ENCODE data around the gene SRBD1.
A peak's percentile ranks its signal among the peaks of the same experiment; 100 is the strongest.

Gene SRBD1, protein sequence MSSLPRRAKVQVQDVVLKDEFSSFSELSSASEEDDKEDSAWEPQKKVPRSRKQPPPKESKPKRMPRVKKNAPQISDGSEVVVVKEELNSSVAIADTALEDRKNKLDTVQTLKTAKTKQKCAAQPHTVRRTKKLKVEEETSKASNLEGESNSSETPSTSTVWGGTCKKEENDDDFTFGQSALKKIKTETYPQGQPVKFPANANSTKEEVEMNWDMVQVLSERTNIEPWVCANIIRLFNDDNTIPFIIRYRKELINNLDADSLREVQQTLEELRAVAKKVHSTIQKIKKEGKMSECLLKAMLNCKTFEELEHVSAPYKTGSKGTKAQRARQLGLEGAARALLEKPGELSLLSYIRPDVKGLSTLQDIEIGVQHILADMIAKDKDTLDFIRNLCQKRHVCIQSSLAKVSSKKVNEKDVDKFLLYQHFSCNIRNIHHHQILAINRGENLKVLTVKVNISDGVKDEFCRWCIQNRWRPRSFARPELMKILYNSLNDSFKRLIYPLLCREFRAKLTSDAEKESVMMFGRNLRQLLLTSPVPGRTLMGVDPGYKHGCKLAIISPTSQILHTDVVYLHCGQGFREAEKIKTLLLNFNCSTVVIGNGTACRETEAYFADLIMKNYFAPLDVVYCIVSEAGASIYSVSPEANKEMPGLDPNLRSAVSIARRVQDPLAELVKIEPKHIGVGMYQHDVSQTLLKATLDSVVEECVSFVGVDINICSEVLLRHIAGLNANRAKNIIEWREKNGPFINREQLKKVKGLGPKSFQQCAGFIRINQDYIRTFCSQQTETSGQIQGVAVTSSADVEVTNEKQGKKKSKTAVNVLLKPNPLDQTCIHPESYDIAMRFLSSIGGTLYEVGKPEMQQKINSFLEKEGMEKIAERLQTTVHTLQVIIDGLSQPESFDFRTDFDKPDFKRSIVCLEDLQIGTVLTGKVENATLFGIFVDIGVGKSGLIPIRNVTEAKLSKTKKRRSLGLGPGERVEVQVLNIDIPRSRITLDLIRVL

DNA sequence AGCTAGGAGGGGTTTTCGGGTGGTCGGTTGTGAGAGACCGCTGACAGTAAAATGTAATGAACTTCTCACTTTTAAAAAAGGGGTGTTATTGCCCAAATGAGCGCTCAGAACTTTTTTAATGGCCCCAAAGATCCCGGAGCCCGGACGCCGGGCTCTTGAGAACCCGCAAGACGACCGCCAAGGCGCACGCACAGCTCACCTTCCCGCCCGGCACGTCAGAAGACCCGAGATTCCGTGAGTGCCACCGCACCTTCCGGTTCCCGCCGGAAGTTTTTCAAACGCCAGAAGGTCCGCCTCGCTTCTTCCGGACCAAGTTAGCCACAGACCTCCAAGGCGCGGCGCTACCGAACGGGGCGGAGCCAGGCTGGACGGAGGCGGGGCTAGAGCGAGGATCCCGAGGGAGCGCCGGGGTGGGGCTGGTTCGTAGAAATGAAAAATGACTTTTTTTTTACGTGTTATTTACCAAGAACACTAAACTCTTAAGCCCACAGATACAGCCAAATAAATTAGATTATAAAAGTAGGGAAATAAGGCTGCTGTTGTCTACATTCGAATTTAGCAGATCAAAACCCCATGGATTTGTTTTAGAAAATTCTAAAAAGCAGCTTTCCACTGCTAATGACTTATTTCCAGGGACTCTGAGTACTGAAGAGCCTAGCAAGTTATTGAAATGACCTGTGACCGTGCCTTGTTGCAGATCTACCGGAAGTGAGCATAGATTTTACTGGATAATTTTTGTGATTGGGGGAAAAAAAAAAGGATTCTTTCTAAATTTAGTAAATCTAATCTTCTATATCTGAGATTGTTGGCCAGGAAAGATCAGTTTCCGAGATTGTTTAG is at the start of gene SRBD1:
Gene SRBD1, minus strand, starts transcription at position 248 of the 840 bp plus-strand sequence. CDS start 5,826 bp downstream, outside the sequence.
- DNase-seq (ENCODE audit: low spot score) = peak; percentile 95

DNA sequence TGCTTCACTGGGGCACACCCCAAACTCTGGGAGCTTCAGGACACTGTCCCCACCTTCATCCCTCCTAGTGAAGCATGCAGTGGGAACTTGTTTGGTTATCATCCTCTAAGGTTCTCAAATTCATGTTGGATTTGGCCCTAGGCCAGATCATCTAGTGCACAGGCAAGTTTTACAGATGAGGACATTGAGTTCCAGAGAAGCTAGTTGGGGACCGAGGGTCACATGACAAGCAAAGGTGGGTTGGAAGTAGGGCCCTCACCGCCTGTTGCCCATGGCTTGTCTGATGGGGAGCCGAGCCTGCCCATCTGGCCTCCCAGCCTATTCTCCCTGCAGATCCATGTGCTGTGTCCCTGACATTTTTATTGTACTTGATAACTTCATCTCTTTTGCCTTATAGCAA is 43.2 kb upstream of the SRBD1 start:
- DNase-seq (ENCODE audit: low spot score) = no peak

DNA sequence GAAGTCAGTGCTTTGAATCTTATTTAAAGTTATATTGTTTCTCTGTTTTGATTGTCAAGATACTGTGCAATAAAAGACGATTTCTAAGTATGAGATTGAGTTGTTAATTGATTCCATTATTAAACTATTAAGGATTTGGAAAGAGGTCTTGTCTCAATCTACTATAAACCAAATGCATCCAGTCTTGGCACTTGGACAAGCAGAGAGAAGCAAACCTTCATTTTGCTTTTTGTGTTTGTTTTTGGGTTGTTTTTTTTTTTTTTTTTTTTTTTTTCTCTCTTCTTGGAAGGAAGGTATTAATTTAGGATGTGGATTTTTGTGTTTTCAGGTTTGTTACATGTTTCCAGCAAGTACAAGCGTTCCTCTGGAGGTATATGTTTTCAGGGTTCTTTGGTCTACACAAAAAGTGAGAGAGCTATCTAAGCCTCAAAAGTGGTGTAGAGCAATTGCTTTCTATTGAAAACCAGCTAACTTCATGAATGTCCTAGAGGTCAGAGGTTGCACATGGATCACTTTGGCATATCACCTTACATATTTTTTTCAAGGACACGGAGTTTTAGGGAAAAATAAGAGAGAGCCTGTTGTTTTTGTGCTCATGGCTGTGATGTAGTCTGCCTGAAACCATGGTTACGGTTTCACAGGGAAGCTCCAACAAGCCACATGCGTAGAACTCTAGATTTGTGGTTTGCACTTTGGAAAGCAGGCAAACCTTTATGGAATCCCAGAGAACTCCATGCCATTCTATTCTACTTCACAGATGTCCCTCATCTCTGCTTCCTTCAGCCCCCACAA is 42.3 kb upstream of the SRBD1 start:
- DNase-seq (ENCODE audit: low spot score) = no peak

DNA sequence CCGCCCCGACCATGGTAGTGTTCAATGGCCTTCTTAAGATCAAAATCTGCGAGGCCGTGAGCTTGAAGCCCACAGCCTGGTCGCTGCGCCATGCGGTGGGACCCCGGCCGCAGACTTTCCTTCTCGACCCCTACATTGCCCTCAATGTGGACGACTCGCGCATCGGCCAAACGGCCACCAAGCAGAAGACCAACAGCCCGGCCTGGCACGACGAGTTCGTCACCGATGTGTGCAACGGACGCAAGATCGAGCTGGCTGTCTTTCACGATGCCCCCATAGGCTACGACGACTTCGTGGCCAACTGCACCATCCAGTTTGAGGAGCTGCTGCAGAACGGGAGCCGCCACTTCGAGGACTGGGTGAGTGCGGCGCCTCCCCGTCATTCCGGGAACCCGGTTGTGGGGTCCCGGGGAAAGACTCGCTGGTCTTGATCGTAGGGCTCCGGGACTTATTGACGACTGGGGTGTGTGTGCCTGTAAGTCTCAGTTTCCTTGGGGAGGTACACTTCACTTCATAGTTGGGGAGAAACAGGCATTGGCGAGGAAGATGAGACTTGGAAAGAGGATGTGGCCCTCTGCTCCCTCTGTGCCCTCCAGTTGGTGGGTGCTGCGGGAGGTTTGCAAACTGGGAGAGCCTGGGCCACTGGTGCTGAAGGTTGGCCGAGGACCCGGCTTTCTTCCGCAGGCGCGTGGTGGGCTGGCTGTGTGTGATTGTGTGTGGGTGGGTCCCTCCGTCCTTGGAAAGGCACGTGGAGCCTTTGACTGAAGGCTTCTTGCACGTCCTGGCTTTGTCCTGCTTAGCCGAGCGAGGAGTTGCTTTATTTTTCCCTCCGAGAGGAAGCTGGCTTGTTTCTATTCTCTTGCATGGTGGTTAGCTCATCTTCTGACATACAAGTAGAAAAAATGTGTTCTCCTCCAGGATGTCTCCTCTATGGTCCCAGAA is 41.3 kb upstream of the SRBD1 start:
- peak; percentile 56 for DNase-seq (ENCODE audit: low spot score)

DNA sequence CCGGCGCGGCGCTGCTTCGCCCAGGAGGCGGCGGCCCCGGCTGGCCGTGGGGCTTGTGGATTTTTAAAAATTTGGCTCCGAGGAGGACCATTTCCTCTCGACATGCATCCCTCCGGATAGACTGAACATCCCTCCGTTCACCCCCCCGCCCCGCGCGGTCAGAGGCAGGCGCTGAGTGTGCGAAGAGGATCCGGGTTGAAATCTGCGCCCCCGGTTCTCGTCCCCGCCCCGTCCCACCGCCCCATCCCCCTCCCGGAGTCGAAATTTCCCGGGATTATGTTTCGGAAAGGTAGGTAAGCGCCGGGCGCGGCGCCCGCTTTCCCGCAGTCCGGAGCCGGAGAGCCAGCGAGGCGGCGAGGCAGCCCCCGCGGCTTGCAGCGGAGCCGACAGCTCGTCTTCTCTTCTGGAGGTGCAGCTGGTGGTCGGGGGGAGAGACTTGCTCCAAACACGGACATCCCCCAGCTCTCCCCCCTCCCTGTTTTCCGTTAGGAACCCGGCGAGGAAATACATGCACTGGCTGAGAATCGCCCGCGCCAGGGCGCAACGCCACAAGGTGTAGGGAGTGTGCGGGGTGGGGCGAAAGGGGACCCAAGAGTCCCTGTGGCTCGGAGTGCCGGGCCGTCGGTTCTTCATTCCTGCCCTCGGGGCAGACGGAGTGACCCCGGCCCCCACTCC is 40.5 kb upstream of the SRBD1 start, which contains the start of gene PRKCE:
Gene PRKCE, plus strand, starts transcription at position 261 of the 675 bp plus-strand sequence.
- peak; percentile 84 for DNase-seq (ENCODE audit: low spot score)

DNA sequence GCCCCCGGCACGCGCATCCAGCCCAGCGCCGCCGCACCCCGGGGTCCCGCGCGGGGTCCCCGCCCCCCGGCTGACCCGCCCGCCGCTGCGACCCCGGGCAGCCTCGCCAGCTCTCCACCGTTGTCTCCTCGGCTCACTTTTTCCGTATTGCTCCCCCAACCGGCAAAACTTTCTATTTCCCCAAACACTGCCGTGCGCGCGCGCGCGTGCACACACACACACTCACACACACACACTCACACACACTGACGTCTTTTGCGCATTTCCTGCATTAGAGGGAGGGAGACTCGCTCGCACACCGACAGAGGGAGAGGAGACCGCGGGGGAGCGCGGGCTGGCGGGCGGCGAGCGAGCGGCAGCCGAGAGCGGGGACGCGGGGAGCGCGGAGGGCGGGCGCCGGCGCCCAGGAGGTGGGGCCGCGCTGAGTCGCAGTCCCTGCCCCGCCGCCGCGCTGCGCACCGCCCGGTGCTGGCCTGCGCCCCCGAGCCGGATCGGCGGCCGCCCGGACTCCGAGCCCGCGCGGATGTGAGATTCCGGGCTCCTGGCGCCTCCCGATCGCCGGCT is 39.9 kb upstream of the SRBD1 start:
- peak; percentile 95 for DNase-seq (ENCODE audit: low spot score)

DNA sequence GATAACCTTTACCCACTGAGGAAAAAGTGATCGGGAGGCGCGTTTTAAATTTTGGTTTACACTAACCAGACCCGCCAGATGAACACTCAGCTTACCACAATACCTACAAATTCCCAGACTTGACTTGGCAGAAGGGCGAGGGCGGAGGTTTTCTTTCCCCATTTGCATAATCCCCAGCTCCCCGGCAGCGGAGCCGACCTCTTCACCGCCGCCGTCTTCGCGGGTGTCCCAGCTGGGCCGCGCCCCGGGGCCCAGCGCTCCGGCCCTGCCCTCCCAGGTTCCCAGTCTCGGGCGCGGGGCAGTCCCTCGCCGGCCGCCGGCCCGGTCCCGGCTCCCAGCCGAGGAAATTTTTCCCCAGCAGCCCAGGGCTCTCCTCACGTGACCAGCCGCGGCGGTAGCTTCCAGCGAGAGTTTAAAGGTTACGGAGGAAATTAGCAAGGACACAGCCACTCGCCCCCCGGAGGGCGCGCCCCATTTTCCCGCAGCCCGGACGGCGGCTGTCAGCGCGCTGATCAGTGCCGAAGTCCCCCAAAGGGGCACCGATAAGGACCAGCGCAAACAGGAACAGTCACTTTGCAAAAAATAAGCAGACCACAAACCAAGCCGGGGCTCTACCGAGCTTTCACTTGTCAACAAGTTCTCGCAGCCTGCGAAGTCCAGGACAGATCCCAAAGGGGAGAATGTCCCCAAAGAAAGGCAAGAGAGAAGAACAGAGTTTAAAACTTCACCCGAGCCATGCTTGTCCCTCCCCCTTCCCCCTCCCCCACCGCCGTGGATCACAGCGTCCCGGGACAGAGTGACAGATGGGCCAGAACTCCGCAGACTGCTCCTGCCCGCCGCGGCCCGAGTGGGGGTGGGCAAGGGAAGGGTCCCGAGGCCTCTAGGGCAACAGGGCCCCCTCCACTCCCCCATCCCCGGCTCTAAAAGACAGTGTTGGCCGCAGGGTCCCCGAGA is 39.1 kb upstream of the SRBD1 start:
- peak; percentile 82 for DNase-seq (ENCODE audit: low spot score)

DNA sequence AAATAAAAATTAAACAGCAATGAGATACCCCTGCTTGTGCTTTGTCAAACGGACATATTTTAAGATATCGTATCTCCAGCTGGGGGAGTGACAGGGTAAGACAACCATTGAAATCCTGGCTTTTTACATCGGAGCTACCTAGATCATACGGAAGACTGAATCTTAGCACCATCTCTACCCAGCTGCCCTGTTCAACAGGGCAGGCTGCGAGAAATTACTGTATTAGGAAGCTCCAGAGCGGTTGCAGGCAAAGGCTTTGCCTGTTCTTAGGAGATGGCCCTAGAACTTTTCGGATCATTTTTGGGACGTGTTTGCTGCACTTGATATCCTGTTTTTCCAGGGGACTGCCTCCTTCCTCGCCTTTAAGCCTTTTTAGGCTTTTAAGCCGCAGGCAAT is 38.4 kb upstream of the SRBD1 start:
- DNase-seq (ENCODE audit: low spot score) = peak; percentile 29

DNA sequence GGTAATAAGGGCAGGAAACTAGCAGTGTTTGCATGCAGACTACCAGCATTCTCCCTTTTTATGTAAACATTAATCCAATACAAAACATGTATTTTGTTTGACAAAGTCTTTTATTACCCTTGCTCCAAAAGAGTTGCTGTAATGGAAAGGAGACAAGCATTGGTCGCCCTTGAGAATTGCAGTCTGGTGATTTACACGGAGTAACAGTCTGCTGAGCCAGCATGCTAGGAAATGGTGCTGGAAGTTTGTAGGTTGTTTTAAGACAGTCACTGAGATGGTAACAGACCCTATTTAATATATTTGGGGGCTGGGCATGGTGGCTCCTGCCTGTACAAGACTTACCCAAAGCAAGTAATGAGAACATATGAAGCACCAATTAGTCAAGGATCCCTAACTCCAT is 37.6 kb upstream of the SRBD1 start:
- DNase-seq (ENCODE audit: low spot score) = no peak

DNA sequence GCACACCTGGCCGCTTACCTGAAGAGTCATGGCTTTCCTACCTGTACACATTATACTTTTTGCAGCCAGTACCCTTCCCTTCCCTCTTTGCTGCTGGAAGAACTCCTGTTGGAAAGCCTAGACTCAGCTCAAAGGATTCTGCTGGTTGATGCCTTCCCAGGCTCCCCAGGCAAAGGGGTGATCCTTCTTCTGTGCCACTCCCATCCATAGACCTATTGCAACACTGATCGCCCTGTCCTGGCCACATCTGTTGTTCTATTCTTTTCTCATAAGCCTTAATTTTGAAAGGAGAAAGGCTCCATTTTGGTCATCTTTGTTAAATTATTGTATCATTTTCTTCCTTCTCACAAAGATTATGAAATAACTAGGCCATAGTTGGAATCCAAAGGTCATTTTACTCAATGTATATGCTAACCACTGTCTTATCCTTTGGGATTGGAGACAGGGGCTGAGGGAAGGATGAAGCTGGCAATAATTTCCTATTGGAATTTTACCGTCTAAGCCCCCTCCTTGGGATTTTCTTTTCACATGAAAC is 37.0 kb upstream of the SRBD1 start:
- no peak for DNase-seq (ENCODE audit: low spot score)

DNA sequence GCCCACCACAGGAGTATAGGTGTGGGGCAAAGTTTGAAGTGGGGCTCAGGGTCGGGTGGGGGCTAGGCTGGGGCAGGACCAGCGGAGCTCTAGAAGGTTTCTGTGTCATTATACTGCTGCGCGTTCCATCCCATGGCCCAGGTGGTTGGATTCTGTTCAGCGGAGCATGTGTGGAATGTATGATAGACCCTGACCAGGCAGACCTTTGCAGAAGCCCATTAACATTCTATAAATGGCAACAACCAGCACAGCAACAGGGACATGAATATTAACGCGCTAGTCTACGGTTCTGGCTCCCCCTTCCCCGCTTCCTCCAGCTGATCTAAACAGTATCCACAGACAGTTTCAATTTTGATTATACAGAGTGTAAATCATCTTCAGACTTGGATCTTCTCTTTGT is 36.3 kb upstream of the SRBD1 start:
- no peak for DNase-seq (ENCODE audit: low spot score)

DNA sequence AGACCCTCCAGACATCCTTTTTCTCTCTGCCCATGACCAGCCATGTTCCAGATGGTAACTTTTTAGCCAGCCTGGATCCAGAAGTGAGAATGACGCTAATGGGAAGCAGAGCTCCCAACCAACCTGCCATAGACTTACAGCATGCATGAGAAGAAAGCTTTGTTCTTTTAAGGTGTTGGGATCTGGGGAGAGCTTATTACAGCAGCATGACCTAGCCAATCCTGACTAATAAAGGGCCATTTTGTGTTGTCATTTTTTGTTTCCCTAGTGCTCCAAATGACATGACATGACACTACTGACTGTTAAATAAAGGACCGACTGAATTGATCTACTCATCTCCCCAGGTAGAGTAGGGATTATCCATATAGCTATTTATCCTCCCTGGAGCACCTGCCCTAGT is 35.2 kb upstream of the SRBD1 start:
- no peak for DNase-seq (ENCODE audit: low spot score)

DNA sequence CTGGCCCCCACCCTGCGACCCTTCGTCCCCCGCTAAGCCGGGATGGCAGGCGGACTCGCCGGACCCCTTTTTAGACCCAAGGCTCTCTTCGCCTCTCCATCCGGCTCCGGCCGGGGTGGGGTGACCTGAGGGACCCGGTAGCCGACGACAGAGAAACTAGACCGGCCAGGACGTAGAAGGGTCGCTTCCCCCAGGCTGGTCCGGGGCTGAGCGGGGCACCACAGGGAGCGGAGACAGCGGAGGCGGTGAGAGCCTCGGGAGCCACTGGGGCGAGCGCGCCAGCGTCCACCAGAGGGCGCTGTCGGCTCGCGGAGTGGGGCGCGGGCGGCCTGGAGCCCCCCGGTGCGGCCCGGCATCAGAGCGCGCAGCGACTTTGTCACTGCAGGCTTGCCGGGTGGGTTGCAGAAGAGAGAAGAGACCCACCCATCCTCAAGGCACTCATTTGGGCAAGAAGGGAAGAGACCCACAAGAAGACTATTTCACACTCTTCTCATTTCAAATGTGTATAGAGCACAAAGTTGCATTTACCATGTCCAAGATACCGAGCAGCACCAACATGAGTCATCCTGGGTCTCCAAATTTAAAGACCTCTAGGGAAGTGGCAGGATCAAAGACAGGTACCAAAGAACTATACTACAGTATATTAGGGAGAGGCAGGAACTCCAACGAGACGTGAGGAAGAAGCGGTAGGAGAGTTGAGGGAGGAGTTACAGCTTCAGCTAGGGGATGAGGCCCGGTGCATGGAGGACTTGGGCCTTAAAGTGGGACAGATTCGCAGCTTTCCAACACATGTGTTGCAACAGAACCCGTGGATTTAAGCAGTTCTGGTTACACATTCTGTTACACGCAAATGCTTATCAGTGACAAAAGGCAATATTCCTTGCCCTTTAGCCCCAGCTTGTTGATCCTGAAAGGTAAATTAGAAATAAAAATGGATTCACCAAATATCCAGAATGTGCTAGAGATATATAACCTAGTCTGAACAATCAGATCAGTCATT is 32.8 kb upstream of the SRBD1 start:
- DNase-seq (ENCODE audit: low spot score) = peak; percentile 94

DNA sequence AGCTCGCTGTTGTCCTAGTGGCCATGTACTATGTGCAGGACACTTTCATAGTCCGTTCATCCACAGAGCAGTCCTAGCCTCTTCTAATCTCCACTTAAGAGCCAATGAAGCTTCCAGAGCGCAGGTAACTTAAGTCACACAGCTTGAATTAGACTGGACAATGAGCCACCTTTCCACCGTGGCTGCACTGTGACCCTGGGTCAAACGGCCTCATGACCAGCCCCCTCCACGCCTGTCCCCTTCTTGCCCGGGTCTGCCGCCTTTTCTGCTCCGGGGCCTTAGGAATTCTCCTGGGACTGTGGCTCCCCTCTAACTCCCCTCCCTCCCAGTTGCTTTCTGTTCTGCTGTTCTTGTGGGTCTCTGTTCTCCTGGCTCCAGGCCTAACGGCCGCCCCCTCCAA is 32.0 kb upstream of the SRBD1 start:
- peak; percentile 12 for DNase-seq (ENCODE audit: low spot score)

DNA sequence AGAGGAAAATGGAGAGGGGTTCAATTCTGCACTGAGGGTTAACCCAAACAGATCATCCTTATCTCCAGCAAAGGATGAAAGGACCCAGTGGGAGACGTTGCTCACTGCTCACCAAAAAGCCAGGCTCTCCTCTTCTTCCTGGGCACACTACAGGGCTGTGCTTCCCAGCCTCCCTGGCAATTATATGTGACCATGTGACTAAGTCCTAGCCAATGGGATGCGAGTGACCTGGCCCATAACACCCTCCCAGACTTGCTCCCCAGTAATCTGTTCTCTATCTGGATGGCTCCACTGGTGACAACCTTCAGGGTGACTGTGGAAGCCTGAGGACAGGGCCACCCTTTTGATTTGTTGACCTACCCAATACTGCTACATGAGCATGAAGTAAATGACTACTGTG is 29.5 kb upstream of the SRBD1 start:
- no peak for DNase-seq (ENCODE audit: low spot score)

DNA sequence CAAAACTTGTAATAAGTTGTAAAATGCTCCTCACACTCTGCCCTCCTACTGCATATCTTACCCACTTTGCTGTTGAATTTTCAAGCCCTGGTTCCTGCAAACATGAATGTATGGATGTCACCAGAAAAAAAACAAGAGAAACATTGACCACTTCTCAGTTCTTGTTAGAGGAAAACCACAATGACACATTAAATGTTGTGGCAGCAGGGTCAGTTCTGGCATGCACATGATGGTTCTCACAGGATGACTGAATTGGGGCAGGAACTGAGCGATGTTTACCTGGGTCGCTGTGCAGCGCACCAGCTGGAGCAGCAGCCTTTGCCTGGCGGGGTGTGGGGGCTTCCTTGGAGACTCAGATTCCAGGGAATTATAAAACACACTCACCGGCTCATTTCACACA is 26.4 kb upstream of the SRBD1 start:
- no peak for DNase-seq (ENCODE audit: low spot score)
